Activated naive CD8-positive, alpha-beta T cell (primary cell): ENCODE results near the gene ADARB2.
A peak's percentile ranks its signal among the peaks of the same experiment; 100 is the strongest.

ENCODE experiments used
- H3K27ac Mint-ChIP-seq: one replicate; pipeline ENCODE4 v1.8.0; 2021; ENCODE audit warnings: mixed read lengths
- H3K27me3 Mint-ChIP-seq: one replicate; pipeline ENCODE4 v1.8.0; 2021; ENCODE audit warnings: mixed read lengths
- H3K36me3 Mint-ChIP-seq: one replicate; pipeline ENCODE4 v1.8.0; 2021; ENCODE audit warnings: mixed read lengths
- H3K4me1 Mint-ChIP-seq: one replicate; pipeline ENCODE4 v1.8.0; 2021; ENCODE audit warnings: low read depth, mixed read lengths
- H3K4me3 Mint-ChIP-seq: one replicate; pipeline ENCODE4 v1.8.0; 2021; ENCODE audit warnings: mild to moderate bottlenecking, mixed read lengths
- H3K9me3 Mint-ChIP-seq: one replicate; pipeline ENCODE4 v1.8.0; 2021; ENCODE audit warnings: low read depth, mixed read lengths

Gene ADARB2

GRCh38 chr10:1745780-1746456 is 8.6 kb upstream of the ADARB2 start:
- Mint-ChIP-seq H3K9me3 (peaks cover 14% of the 10 kb centered on the region), H3K36me3 (peaks cover 2% of the 10 kb centered on the region), H3K27ac (no peak overlapping the region), H3K27me3 (peaks cover 21% of the 10 kb centered on the region), H3K4me3 (no peak overlapping the region), H3K4me1 (no peaks in the 10 kb centered on the region)

- no peak overlapping the region for H3K4me3 Mint-ChIP-seq
- no peaks in the 10 kb centered on the region for H3K4me1 Mint-ChIP-seq
- H3K36me3 Mint-ChIP-seq: no peaks in the 10 kb centered on the region
- H3K27me3 Mint-ChIP-seq: peaks cover 26% of the 10 kb centered on the region
- peaks cover 5% of the 10 kb centered on the region for H3K9me3 Mint-ChIP-seq
- H3K27ac Mint-ChIP-seq: no peak overlapping the region
These were observed 7.2 kb upstream of the ADARB2 start for GRCh38 chr10:1744524-1744923.

GRCh38 chr10:1743141-1743540 is 5.8 kb upstream of the ADARB2 start:
- Mint-ChIP-seq H3K4me1 (no peaks in the 10 kb centered on the region), H3K27ac (no peak overlapping the region), H3K36me3 (no peaks in the 10 kb centered on the region), H3K4me3 (no peak overlapping the region), H3K27me3 (peaks cover 33% of the 10 kb centered on the region), H3K9me3 (no peaks in the 10 kb centered on the region)

GRCh38 chr10:1741450-1741849 is 4.1 kb upstream of the ADARB2 start:
- Mint-ChIP-seq H3K4me3 (no peak overlapping the region), H3K36me3 (no peaks in the 10 kb centered on the region), H3K27me3 (peaks cover 31% of the 10 kb centered on the region), H3K4me1 (peaks cover 3% of the 10 kb centered on the region), H3K9me3 (no peaks in the 10 kb centered on the region), H3K27ac (no peak overlapping the region)

- peaks cover 10% of the 10 kb centered on the region for H3K4me1 Mint-ChIP-seq
- H3K27ac Mint-ChIP-seq: no peak overlapping the region
- no peak overlapping the region for H3K4me3 Mint-ChIP-seq
- H3K9me3 Mint-ChIP-seq: no peaks in the 10 kb centered on the region
- H3K36me3 Mint-ChIP-seq: no peaks in the 10 kb centered on the region
- peaks cover 42% of the 10 kb centered on the region for H3K27me3 Mint-ChIP-seq
These were observed 2.4 kb upstream of the ADARB2 start for GRCh38 chr10:1739751-1740150.

- peaks cover 44% of the 10 kb centered on the region for H3K27me3 Mint-ChIP-seq
- no peak overlapping the region for H3K4me3 Mint-ChIP-seq
- no peak overlapping the region for H3K27ac Mint-ChIP-seq
- no peaks in the 10 kb centered on the region for H3K9me3 Mint-ChIP-seq
- H3K4me1 Mint-ChIP-seq: peaks cover 10% of the 10 kb centered on the region
- H3K36me3 Mint-ChIP-seq: no peaks in the 10 kb centered on the region
These were observed 1.6 kb upstream of the ADARB2 start for GRCh38 chr10:1738950-1739349.

- Mint-ChIP-seq H3K4me1 (peaks cover 10% of the 10 kb centered on the region), H3K36me3 (no peaks in the 10 kb centered on the region), H3K9me3 (no peaks in the 10 kb centered on the region), H3K27ac (no peak overlapping the region), H3K4me3 (no peak overlapping the region), H3K27me3 (peaks cover 53% of the 10 kb centered on the region)
These were observed 428 bp downstream of the ADARB2 start for GRCh38 chr10:1736972-1737221.

- peaks cover 52% of the 10 kb centered on the region for H3K27me3 Mint-ChIP-seq
- H3K27ac Mint-ChIP-seq: no peak overlapping the region
- peaks cover 10% of the 10 kb centered on the region for H3K4me1 Mint-ChIP-seq
- H3K4me3 Mint-ChIP-seq: peak overlapping the region; percentile 69
- H3K9me3 Mint-ChIP-seq: no peaks in the 10 kb centered on the region
- no peaks in the 10 kb centered on the region for H3K36me3 Mint-ChIP-seq
These were observed 967 bp downstream of the ADARB2 start for GRCh38 chr10:1736144-1736971.

- H3K27me3 Mint-ChIP-seq: peaks cover 49% of the 10 kb centered on the region
- H3K9me3 Mint-ChIP-seq: no peaks in the 10 kb centered on the region
- H3K27ac Mint-ChIP-seq: no peak overlapping the region
These were observed 1.8 kb downstream of the ADARB2 start for GRCh38 chr10:1735562-1735961.

GRCh38 chr10:1734288-1734687 is 3.0 kb downstream of the ADARB2 start:
- H3K27ac Mint-ChIP-seq: no peak overlapping the region
- peaks cover 10% of the 10 kb centered on the region for H3K4me1 Mint-ChIP-seq
- H3K36me3 Mint-ChIP-seq: no peaks in the 10 kb centered on the region
- no peak overlapping the region for H3K4me3 Mint-ChIP-seq
- H3K9me3 Mint-ChIP-seq: no peaks in the 10 kb centered on the region
- peaks cover 49% of the 10 kb centered on the region for H3K27me3 Mint-ChIP-seq

More at GRCh38 chr10:1735562-1735961, 1.8 kb downstream of the ADARB2 start:
- Mint-ChIP-seq H3K36me3 (no peaks in the 10 kb centered on the region), H3K4me1 (peaks cover 10% of the 10 kb centered on the region), H3K4me3 (no peak overlapping the region)

GRCh38 chr10:1733720-1734119 is 3.6 kb downstream of the ADARB2 start:
- Mint-ChIP-seq H3K27ac (no peak overlapping the region), H3K9me3 (no peaks in the 10 kb centered on the region), H3K36me3 (no peaks in the 10 kb centered on the region), H3K27me3 (peaks cover 46% of the 10 kb centered on the region), H3K4me3 (no peak overlapping the region), H3K4me1 (peaks cover 10% of the 10 kb centered on the region)

GRCh38 chr10:1732564-1732996 is 4.7 kb downstream of the ADARB2 start:
- no peaks in the 10 kb centered on the region for H3K9me3 Mint-ChIP-seq
- no peak overlapping the region for H3K4me3 Mint-ChIP-seq
- H3K27ac Mint-ChIP-seq: no peak overlapping the region
- H3K36me3 Mint-ChIP-seq: no peaks in the 10 kb centered on the region
- H3K4me1 Mint-ChIP-seq: peaks cover 8% of the 10 kb centered on the region
- H3K27me3 Mint-ChIP-seq: peaks cover 39% of the 10 kb centered on the region

GRCh38 chr10:1731592-1731991 is 5.7 kb downstream of the ADARB2 start:
- Mint-ChIP-seq H3K9me3 (no peaks in the 10 kb centered on the region), H3K4me1 (peaks cover 8% of the 10 kb centered on the region), H3K27me3 (peaks cover 41% of the 10 kb centered on the region), H3K36me3 (no peaks in the 10 kb centered on the region), H3K27ac (no peak overlapping the region), H3K4me3 (no peak overlapping the region)

GRCh38 chr10:1729751-1730150 is 7.6 kb downstream of the ADARB2 start:
- H3K4me3 Mint-ChIP-seq: no peak overlapping the region
- peaks cover 25% of the 10 kb centered on the region for H3K27me3 Mint-ChIP-seq
- no peak overlapping the region for H3K27ac Mint-ChIP-seq

GRCh38 chr10:1726861-1727260 is 10.5 kb downstream of the ADARB2 start:
- peaks cover 10% of the 10 kb centered on the region for H3K27me3 Mint-ChIP-seq
- no peaks in the 10 kb centered on the region for H3K9me3 Mint-ChIP-seq
- H3K36me3 Mint-ChIP-seq: no peaks in the 10 kb centered on the region
- H3K4me3 Mint-ChIP-seq: no peak overlapping the region
- H3K27ac Mint-ChIP-seq: no peak overlapping the region
- H3K4me1 Mint-ChIP-seq: no peaks in the 10 kb centered on the region

More at GRCh38 chr10:1729751-1730150, 7.6 kb downstream of the ADARB2 start:
- Mint-ChIP-seq H3K36me3 (no peaks in the 10 kb centered on the region), H3K9me3 (no peaks in the 10 kb centered on the region), H3K4me1 (no peaks in the 10 kb centered on the region)
